HG03439 (cell line): Measurements from ENCODE around the gene FAM184B.

Experiments
- ATAC-seq: cut with Tn5 transposase; IDR thresholded peaks from one replicate; pipeline ENCODE4 v1.9.1; 2021; ENCODE audit warnings: mild to moderate bottlenecking, moderate library complexity; ENCODE audit not compliant: unreplicated experiment

FAM184B gene

DNA sequence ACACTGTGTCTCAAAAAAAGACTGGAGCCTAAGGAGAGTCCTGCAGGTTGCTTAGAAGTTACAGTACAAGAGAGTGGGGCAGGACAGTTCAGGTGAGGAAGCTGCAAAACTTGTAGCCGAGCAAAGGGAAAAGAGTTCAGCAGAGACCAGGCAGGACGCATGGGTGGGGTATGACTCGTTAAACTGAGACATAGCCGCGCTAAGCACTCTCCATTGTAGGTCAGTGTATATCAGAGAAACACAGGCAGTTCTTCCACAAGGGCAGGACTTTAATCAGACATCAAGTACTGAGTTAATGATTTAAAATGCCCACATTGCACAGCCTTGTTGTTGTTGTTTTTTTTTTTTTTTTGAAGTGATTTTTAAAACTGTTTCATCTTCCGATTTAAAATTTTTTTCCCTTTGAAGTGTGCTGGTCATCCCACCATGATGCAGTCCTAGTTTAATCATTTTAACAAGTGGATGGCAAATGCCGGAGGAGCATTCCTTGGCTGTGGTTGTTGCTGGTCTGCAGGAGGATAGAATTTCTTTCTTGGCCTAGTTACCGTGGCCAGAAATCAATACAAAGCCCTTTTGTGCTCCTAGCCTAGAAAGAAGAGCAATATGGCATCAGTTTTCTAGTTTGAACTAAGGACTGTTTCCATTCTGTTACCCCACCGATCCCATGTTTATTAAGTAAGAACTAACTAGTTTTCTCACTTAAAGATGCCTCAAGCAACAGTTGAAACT, 194.2 kb downstream of the FAM184B start:
- ATAC-seq: no peak

DNA sequence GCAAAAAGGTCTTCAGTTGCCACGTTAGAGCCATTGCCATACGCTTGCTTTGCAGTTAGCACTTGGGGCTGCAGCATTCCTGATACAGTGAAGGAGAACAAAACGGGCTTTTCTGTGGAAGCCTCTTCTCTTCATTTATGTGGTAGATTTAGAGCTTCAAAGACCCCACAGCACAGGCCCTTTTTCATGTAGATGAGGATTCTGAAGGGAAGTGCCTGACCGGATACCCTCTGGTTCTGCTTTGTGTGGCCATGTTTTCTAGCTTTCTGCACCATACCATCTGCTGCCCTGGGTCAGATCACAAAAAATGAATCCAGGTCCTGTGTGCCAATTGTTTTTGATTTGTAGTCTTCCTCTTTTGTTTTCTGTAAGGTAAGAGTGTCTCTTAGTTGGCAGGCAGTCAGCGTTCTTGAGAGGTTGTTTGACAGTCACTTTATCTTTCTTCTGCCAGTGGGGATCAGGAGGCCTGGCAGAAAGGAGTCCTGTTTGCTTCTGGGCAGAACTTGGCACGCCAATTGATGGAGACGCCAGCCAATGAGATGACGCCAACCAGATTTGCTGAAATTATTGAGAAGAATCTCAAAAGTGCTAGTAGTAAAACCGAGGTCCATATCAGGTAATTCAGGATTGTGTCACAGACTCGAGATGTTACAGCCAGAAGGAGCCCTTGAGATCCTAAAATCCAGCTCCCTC, 196.8 kb downstream of the FAM184B start:
- ATAC-seq: no peak

DNA sequence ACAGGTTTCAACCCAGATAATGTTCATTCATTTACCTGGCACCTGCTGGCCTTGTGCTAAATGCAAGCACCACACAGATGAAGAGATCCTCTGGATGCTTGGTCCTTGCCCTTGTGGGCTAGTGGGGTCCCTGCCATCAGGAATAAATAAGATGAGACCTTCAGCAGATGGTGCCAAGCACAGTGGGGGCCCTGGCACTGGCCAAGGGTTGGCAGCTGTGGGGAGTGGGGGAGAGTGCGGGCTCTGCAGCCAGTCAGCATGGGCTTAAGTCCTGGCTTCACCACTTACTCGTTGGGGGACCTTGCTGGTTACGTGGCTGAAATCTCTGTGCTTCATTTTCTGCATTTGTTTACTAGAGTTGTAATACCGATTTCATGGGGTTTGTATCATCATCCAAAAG, 197.5 kb downstream of the FAM184B start:
- ATAC-seq: no peak

DNA sequence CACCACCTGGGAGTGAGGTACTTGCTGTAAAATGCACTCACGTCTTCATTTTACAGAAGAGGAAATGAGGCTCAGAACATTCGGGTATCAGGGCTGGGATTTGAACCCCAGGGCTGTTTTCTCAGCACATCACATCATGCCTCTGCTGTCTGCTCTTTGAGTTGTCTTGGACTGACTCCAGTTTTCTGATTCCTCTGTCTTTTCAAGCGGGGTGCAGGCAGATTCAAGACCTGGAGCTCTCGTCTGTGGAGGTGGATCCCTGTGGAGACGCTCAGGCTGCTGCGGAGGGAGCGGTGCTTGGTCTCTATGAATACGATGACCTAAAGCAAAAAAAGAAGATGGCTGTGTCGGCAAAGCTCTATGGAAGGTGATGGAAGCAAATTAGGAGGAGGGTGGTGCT, 198.1 kb downstream of the FAM184B start:
- no peak for ATAC-seq

DNA sequence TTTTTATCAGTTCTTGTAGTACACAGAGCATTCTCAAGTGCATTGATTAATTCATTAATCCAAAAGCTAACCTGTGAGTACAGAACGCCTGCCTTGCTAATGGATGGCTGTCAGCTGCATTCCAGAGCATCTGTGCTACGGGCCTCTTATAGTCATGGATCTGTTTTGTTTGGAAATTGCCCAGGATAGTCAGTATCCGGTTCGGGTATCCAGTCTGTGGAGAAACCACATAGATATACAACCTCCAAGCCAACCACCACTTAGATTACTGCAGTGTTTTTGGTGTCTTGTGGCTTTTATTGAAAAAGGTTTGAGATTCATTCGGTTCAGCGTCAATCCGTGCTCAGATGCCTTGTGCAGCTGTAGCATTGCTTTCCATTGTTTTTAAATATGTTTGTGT, 200.5 kb downstream of the FAM184B start:
- no peak for ATAC-seq
